Brain microvascular endothelial cell (primary cell): ENCODE measurements around the gene COL16A1.

Experiments
- DNase-seq: peaks from one replicate; pipeline ENCODE4 v3.0.0-alpha.2; 2020
- H3K27ac ChIP-seq: fragments of 250-450 bp; sonication (Bioruptor Pico); 2 replicates; pipeline ENCODE4 v1.5.1; 2020; ENCODE audit warnings: mild to moderate bottlenecking, moderate library complexity
- H3K27me3 ChIP-seq: fragments of 250-450 bp; sonication (Bioruptor Pico); replicated peaks from 2 replicates; pipeline ENCODE4 v1.5.1; 2020; ENCODE audit warnings: mild to moderate bottlenecking
- H3K36me3 ChIP-seq: fragments of 250-450 bp; sonication (Bioruptor Pico); replicated peaks from 2 replicates; pipeline ENCODE4 v1.5.1; 2020; ENCODE audit warnings: mild to moderate bottlenecking
- H3K4me3 ChIP-seq: 2 replicates; pipeline ENCODE4 v1.5.1; 2011; ENCODE audit warnings: low read depth, mild to moderate bottlenecking, control low read depth, low read length, moderate library complexity
- CTCF ChIP-seq: IDR thresholded peaks from 2 replicates; pipeline ENCODE4 v1.5.1; 2011; ENCODE audit warnings: low read depth, mild to moderate bottlenecking, moderate library complexity, low read length, control low read depth, inconsistent platforms; ENCODE audit errors: missing control alignments
- in situ Hi-C: cut with HindIII; loops from 2 replicates; pipeline ENCODE4 v1.10.0; 2017; ENCODE audit warnings: low sequenced_read_pairs, low pct_ligation_motif_present

COL16A1 gene

DNA sequence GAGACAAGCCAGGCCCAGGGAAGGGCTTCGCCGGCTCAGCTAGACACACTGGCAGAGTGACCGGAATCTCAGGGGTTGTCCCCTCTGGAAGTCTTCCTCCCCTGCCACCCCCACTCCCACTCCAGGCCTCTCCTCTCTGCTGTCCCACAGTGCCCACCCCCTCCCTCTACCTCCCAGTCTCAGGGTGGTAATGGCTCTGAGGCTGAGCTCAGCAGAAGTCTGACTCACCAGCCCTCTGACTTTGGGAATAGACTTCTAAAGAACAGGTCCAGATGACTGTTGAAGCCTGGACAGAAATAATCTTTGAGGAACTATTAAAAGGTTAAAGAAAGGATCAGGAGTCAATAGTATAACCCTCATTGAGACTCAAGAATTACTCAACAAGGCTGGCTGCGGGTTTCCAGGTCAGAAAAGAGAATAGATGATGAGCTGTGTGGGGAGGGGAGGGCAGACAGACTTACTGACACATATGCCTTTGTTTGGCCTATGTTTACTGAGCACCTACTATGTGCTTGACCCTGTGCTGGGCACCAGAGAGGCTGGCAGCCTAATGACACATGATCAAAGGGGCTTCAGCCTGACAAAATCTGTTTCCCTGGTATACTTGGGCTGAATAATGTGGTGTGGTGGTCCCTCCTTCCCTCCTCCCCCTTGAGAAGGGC, 78.1 kb downstream of the COL16A1 start:
- TF ChIP-seq CTCF = no peak
- in situ Hi-C loops = no loop called here
- peak; percentile 55 for DNase-seq
- peaks cover 21% of the 10 kb centered on the region for H3K36me3 ChIP-seq
- no peak overlapping the region for H3K4me3 ChIP-seq
- H3K27me3 ChIP-seq = no peaks in the 10 kb centered on the region
- H3K27ac ChIP-seq = no peak overlapping the region

DNA sequence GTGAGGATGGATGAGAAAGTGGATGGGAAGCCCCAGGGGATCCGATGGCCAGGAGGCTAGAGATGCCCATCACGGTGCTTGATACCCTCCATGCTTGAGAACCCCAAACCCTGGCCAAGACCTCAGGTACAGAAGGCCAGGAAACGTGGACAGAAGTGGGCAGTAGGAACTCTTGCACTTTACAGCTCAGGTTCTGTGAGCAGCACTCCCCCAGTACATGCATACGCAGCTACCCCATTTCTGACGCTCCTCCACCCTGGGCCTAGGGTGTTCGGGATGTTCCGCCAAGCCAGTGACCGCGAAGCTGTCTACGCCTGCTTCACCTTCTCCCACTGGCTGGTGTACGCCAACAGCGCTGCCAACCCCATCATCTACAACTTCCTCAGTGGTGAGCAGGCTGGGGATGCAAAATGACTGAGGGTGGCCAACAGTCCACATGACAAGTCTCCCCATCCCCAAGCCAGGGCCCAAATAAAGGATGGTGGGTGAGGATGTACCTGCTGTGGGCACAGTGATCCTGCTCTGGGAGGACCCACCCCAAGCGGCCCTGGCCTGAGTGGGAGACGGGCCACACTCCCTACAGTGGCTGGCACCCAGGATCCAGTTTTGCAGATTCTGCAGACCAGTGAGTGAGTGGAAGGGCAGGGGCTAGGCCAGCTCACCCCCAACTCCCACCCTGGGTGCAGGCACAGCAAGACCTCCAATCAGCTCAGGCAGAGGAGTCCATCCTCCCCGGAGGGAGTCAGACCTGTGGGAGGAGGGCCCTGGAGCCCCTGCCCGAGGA, 78.9 kb downstream of the COL16A1 start:
- peaks cover 15% of the 10 kb centered on the region for H3K36me3 ChIP-seq
- H3K4me3 ChIP-seq = no peak overlapping the region
- TF ChIP-seq CTCF = no peak
- H3K27me3 ChIP-seq = no peaks in the 10 kb centered on the region
- in situ Hi-C loops = no loop called here
- no peak overlapping the region for H3K27ac ChIP-seq
- no peak for DNase-seq

GRCh38 chr1:31624309-31624708, 79.5 kb downstream of the COL16A1 start:
- no peak overlapping the region for H3K4me3 ChIP-seq
- no peak for DNase-seq
- in situ Hi-C loops = no loop called here
- TF ChIP-seq CTCF = no peak
- no peaks in the 10 kb centered on the region for H3K27me3 ChIP-seq
- H3K27ac ChIP-seq = no peak overlapping the region
- peaks cover 13% of the 10 kb centered on the region for H3K36me3 ChIP-seq

DNA sequence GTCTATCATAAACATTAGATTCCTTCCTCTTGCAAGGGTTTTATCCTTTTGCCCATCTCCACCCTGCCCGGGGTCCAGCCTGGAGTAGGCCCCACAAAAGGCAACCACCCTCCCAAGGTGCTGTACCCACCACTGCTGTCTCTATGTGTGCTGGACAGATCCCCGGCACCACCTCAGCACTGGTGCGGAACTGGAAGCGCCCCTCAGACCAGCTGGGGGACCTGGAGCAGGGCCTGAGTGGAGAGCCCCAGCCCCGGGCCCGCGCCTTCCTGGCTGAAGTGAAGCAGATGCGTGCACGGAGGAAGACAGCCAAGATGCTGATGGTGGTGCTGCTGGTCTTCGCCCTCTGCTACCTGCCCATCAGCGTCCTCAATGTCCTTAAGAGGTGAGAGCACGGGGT, 80.5 kb downstream of the COL16A1 start:
- Histone ChIP-seq H3K27ac (no peak overlapping the region), H3K27me3 (no peaks in the 10 kb centered on the region), H3K4me3 (no peak overlapping the region), H3K36me3 (peaks cover 4% of the 10 kb centered on the region)
- no peak for TF ChIP-seq CTCF
- in situ Hi-C loops = no loop called here
- no peak for DNase-seq

- Histone ChIP-seq H3K27me3 (peaks cover 2% of the 10 kb centered on the region), H3K36me3 (no peaks in the 10 kb centered on the region), H3K27ac (no peak overlapping the region), H3K4me3 (no peak overlapping the region)
- in situ Hi-C loops = no loop called here
- DNase-seq = no peak
- no peak for TF ChIP-seq CTCF
Observed at GRCh38 chr1:31621847-31622730, 81.7 kb downstream of the COL16A1 start.
